ENCODE results near the gene SIRT2.

The SIRT2 gene

GRCh38 chr19:38929929-38930775 is 30.7 kb upstream of the SIRT2 start, which contains the start of gene SARS2:
TSS of gene SARS2 (minus strand) at chr19:38930763. CDS start at chr19:38930736, 27 bp downstream.
- DNase-seq (ENCODE audit: insufficient read length, low spot score): peak; percentile 94
- TF ChIP-seq POLR2A (IDR thresholded peaks at IDR 0.05; ENCODE audit: low read depth, low read length): 0 out of 2 replicates have a peak, but pooled peaks have one; percentile 17
- no peak for FAIRE-seq

DNA sequence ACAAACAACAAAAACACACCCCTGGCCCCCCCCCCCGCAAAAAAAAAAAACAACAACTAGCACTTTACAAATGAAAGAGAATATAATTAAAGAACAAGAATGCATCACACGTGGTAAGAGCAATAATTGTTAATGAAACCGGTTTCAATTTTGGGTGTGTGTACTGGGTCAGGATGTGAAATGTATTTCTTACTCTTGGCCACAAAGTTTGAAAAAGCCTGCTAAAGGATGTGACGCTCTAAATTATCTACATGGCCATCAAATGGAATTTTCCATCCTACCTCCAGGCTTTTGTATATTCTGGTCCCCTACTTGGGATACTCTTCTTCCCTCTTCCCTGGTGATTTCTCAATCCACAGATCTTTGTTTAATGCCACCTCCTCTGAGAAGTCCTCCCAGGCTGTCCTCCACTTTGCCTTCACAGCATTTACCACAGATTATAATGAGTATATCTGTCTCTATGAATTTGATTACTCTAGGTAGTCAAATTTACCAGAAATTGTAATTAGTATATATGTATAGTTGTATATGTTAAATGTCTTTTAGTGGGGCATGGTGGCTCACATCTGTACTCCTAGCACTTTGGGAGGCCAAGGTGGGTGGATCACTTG is 29.1 kb upstream of the SIRT2 start:
- no peak for FAIRE-seq
- no peak for DNase-seq (ENCODE audit: insufficient read length, low spot score)
- TF ChIP-seq POLR2A (IDR thresholded peaks at IDR 0.05; ENCODE audit: low read depth, low read length): no peak

GRCh38 chr19:38924388-38924787 is 25.0 kb upstream of the SIRT2 start:
- no peak for FAIRE-seq
- no peak for DNase-seq (ENCODE audit: insufficient read length, low spot score)

DNA sequence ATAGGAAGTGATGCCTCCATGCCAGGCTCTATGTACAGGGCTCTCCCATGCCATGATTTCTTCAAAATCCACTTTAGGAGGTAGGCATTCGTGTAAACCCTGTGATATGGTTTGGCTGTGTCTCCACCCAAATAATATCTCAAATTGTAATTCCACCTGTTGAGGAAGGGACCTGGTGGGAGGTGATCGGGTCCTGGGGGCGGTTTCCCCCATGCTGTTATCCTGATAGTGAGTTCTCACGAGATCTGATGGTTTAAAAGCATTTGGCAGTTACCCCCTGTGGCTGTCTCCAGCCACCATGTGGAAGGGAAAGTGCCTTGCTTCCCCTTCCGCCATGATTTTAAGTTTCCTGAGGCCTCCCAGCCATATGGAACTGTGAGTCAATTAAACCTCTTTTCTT is 23.1 kb upstream of the SIRT2 start:
- FAIRE-seq: no peak
- no peak for TF ChIP-seq POLR2A (IDR thresholded peaks at IDR 0.05; ENCODE audit: low read depth, low read length)
- DNase-seq (ENCODE audit: insufficient read length, low spot score): no peak

More at GRCh38 chr19:38924388-38924787, 25.0 kb upstream of the SIRT2 start:
- TF ChIP-seq POLR2A (IDR thresholded peaks at IDR 0.05; ENCODE audit: low read depth, low read length): no peak

DNA sequence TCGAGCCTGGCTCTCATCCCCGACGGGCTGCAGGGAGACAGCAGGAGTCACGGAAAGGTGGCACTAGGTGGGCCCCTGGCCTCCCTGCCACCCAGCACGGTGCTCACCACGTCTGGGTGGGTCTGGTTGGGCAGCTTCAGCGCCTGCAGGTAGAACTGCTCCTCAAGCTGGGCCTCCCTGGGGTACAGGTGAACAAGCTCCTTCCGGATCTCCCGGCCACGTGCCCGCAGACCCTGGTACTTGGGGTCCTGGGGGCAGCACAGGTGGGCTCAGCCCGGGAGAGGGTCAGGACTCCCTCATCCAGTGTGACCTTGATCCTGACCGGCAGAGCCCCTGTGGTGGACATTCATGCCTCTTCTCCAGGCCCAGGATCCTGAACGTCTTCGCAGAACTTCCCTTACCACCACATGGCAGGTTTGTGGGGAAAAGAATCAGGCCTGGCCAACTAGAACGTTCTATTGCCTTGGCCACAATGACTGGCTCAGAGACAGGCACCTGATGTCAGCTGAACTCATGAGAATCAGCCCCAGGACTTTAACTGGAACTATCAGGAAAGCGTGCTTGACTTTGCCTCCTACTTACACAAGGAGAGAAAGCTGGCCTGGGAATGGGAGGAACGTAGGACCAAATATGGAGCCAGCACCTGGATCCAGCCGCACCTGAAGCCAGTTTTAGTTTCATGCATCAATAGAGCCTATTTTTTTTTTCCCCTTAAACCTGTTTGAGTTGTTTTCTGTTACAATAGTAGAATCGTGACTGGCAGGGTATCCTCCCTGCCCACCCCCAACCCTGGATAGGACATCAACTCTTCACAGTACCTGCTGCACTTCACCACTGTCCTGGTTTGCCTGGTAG is 22.2 kb upstream of the SIRT2 start:
- no peak for DNase-seq (ENCODE audit: insufficient read length, low spot score)
- FAIRE-seq: no peak
- no peak for TF ChIP-seq POLR2A (IDR thresholded peaks at IDR 0.05; ENCODE audit: low read depth, low read length)

DNA sequence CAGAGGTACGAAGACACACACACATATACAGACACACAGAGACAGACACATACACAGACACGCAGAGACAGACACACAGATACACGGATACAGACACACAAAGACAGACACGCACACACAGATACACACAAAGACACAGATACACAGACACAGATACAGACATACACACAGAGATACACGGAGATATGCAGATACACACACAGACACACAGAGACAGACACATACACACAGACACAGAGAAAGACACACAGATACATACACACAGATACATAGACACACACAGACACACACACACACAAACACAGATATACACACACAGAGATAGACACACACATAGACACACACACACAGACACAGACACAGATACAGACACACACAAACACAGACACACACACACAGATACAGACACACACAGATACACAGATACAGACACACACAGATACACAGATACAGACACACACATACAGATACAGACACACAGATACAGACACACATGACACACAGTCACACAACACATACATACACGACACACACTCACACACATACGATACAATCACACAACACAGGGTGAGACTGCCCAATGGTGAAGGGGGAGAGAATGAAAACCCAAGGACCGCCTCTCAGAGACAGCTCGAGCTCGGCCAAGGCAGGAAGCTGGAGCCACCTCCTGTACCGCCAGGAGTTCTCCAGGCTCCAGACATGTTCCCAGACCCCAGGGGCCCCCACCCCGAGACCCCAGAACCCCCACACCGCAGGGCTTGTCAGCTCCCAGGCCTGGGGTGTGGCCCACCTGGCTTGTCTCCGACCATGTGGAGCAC is 21.4 kb upstream of the SIRT2 start:
- FAIRE-seq (no peak), DNase-seq (ENCODE audit: insufficient read length, low spot score) (no peak)
- TF ChIP-seq POLR2A (IDR thresholded peaks at IDR 0.05; ENCODE audit: low read depth, low read length): no peak

GRCh38 chr19:38919837-38920601 is 20.6 kb upstream of the SIRT2 start:
- TF ChIP-seq POLR2A (IDR thresholded peaks at IDR 0.05; ENCODE audit: low read depth, low read length): no peak
- FAIRE-seq (no peak), DNase-seq (ENCODE audit: insufficient read length, low spot score) (no peak)

- FAIRE-seq (no peak), DNase-seq (ENCODE audit: insufficient read length, low spot score) (no peak)
- TF ChIP-seq POLR2A (IDR thresholded peaks at IDR 0.05; ENCODE audit: low read depth, low read length): no peak
Measured at GRCh38 chr19:38918526-38918925, 19.1 kb upstream of the SIRT2 start.

GRCh38 chr19:38917921-38918491 is 18.6 kb upstream of the SIRT2 start:
- peak; percentile 59 for DNase-seq (ENCODE audit: insufficient read length, low spot score)

DNA sequence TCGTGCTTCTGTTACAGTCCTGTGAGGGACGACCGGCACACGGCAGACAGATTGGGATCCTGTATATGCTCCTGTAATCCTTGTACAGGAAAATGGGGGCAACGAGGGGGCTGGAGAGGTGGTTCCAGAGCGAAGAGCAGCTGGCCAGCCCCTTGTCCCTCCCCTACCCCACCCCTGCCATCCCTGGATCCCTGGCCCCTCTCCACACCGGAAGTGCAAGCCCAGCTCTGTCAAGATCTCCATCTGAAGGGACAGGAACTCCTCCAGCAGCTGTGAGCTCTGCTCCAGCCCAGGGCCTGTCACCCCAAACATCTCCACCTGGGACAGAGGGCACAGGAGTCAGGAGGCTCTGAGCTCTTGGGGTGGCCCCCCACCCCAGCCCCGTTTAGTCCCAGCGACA is 18.1 kb upstream of the SIRT2 start:
- DNase-seq (ENCODE audit: insufficient read length, low spot score) (no peak), FAIRE-seq (no peak)

More at GRCh38 chr19:38917921-38918491, 18.6 kb upstream of the SIRT2 start:
- no peak for FAIRE-seq
- TF ChIP-seq POLR2A (IDR thresholded peaks at IDR 0.05; ENCODE audit: low read depth, low read length): no peak

GRCh38 chr19:38915329-38916321 is 16.2 kb upstream of the SIRT2 start:
- FAIRE-seq: no peak
- DNase-seq (ENCODE audit: insufficient read length, low spot score): no peak
- no peak for TF ChIP-seq POLR2A (IDR thresholded peaks at IDR 0.05; ENCODE audit: low read depth, low read length)

More for the DNA sequence above, 18.1 kb upstream of the SIRT2 start:
- no peak for TF ChIP-seq POLR2A (IDR thresholded peaks at IDR 0.05; ENCODE audit: low read depth, low read length)
